DMS79 treated with DMSO at 0.1 percent for 48 hours (cell line): Measurements from ENCODE around the gene MACROD2.

Source experiments
- DNase-seq: peaks from one replicate; lab custom pipeline; 2025; lab: John Stamatoyannopoulos, UW

Gene MACROD2

GRCh38 chr20:14582855-14583254 lies 587.5 kb downstream of the MACROD2 start:
- no peak for DNase-seq

GRCh38 chr20:14583413-14583812 lies 588.1 kb downstream of the MACROD2 start:
- DNase-seq = no peak

- no peak for DNase-seq
Observed at GRCh38 chr20:14589383-14589782, 594.1 kb downstream of the MACROD2 start.

GRCh38 chr20:14595051-14595450 lies 599.7 kb downstream of the MACROD2 start:
- DNase-seq = no peak

- no peak for DNase-seq
Observed at GRCh38 chr20:14597206-14597715, 601.9 kb downstream of the MACROD2 start.

GRCh38 chr20:14599613-14600012 lies 604.3 kb downstream of the MACROD2 start:
- DNase-seq = no peak

GRCh38 chr20:14600527-14600926 lies 605.2 kb downstream of the MACROD2 start:
- DNase-seq = no peak

- no peak for DNase-seq
Observed at GRCh38 chr20:14604143-14604542, 608.8 kb downstream of the MACROD2 start.

- DNase-seq = no peak
Observed at GRCh38 chr20:14609328-14610221, 614.3 kb downstream of the MACROD2 start.

GRCh38 chr20:14611479-14611878 lies 616.2 kb downstream of the MACROD2 start:
- no peak for DNase-seq

GRCh38 chr20:14612391-14612790 lies 617.1 kb downstream of the MACROD2 start:
- no peak for DNase-seq

GRCh38 chr20:14616003-14616402 lies 620.7 kb downstream of the MACROD2 start:
- no peak for DNase-seq

- DNase-seq = no peak
Observed at GRCh38 chr20:14617123-14617522, 621.8 kb downstream of the MACROD2 start.

GRCh38 chr20:14619411-14619810 lies 624.1 kb downstream of the MACROD2 start:
- DNase-seq = no peak

GRCh38 chr20:14622796-14623195 lies 627.5 kb downstream of the MACROD2 start:
- DNase-seq = no peak

- no peak for DNase-seq
Observed at GRCh38 chr20:14631011-14631410, 635.7 kb downstream of the MACROD2 start.

- no peak for DNase-seq
Observed at GRCh38 chr20:14632906-14633305, 637.6 kb downstream of the MACROD2 start.

GRCh38 chr20:14633507-14633906 lies 638.2 kb downstream of the MACROD2 start:
- DNase-seq = no peak

- no peak for DNase-seq
Observed at GRCh38 chr20:14634665-14635064, 639.3 kb downstream of the MACROD2 start.

- no peak for DNase-seq
Observed at GRCh38 chr20:14637441-14637840, 642.1 kb downstream of the MACROD2 start.

GRCh38 chr20:14643146-14643545 lies 647.8 kb downstream of the MACROD2 start:
- DNase-seq = no peak

- no peak for DNase-seq
Observed at GRCh38 chr20:14643556-14643955, 648.2 kb downstream of the MACROD2 start.

GRCh38 chr20:14644306-14645097 lies 649.2 kb downstream of the MACROD2 start:
- no peak for DNase-seq
